GM10266 (cell line): ENCODE measurements around the gene TAC4.

Experiments used
- DNase-seq: peaks from one replicate; pipeline ENCODE4 v3.0.0; 2012; ENCODE audit errors: extremely low spot score
- CTCF ChIP-seq: IDR thresholded peaks from 2 replicates; pipeline ENCODE4 v1.5.1; 2012; ENCODE audit warnings: mild to moderate bottlenecking, low read depth; ENCODE audit not compliant: control insufficient read depth, insufficient read depth; ENCODE audit errors: missing control alignments

Gene TAC4

GRCh38 chr17:49881054-49881402 is 33.2 kb upstream of the TAC4 start:
- no peak for DNase-seq
- TF ChIP-seq CTCF = no peak

- peak; percentile 91 for DNase-seq
Observed at GRCh38 chr17:49880291-49881053, 32.6 kb upstream of the TAC4 start.

GRCh38 chr17:49878931-49879904 is 31.3 kb upstream of the TAC4 start:
- DNase-seq = no peak
- TF ChIP-seq CTCF = no peak

More at GRCh38 chr17:49880291-49881053, 32.6 kb upstream of the TAC4 start:
- TF ChIP-seq CTCF = peak; percentile 88

- no peak for TF ChIP-seq CTCF
- no peak for DNase-seq
Observed at GRCh38 chr17:49875685-49876084, 27.8 kb upstream of the TAC4 start.

GRCh38 chr17:49874911-49875310 is 27.0 kb upstream of the TAC4 start:
- DNase-seq = no peak
- TF ChIP-seq CTCF = no peak

- TF ChIP-seq CTCF = no peak
- no peak for DNase-seq
Observed at GRCh38 chr17:49873926-49874325, 26.1 kb upstream of the TAC4 start.

GRCh38 chr17:49873466-49873865 is 25.6 kb upstream of the TAC4 start:
- TF ChIP-seq CTCF = no peak
- DNase-seq = no peak
